Astrocyte (in vitro differentiated cells and primary cell): Measurements from ENCODE around the gene TWIST2. TPM values are rescaled to one million over a fixed set of nuclear protein-coding genes. Genes with fewer than 3 reads are reported as not detected.

Experiments
- DNase-seq: peaks from one replicate; pipeline ENCODE4 v3.0.0-alpha.2; 2010; ENCODE audit warnings: low read depth
- FAIRE-seq: peaks from 2 replicates; lab custom pipeline; 2011; peaks lifted over from hg19 to GRCh38; lab: Jason Lieb, UNC
- H2AFZ ChIP-seq: 2 replicates; pipeline ENCODE4 v1.6.0; 2012; ENCODE audit warnings: low read depth, low read length, inconsistent platforms
- H3K27ac ChIP-seq: 2 replicates; pipeline ENCODE4 v1.5.1; 2011; ENCODE audit warnings: low read depth, low read length, inconsistent platforms
- H3K27me3 ChIP-seq: 2 replicates; pipeline ENCODE4 v1.6.0; 2011; ENCODE audit warnings: low read length, inconsistent platforms; ENCODE audit not compliant: insufficient read depth
- H3K36me3 ChIP-seq: 2 replicates; pipeline ENCODE4 v1.5.1; 2011; ENCODE audit warnings: low read length, inconsistent platforms; ENCODE audit not compliant: insufficient read depth
- H3K4me1 ChIP-seq: 2 replicates; pipeline ENCODE4 v1.5.1; 2011; ENCODE audit warnings: low read length, inconsistent platforms; ENCODE audit not compliant: insufficient read depth
- H3K4me2 ChIP-seq: 2 replicates; pipeline ENCODE4 v1.6.0; 2012; ENCODE audit warnings: low read length, inconsistent platforms
- H3K4me3 ChIP-seq: 2 replicates; pipeline ENCODE4 v1.5.1; 2011; ENCODE audit warnings: low read depth, mild to moderate bottlenecking, low read length, inconsistent platforms; ENCODE audit not compliant: insufficient read depth
- H3K79me2 ChIP-seq: 2 replicates; pipeline ENCODE4 v1.6.0; 2012; ENCODE audit warnings: mild to moderate bottlenecking, low read length, inconsistent platforms; ENCODE audit not compliant: insufficient read depth
- H3K9ac ChIP-seq: 2 replicates; pipeline ENCODE4 v1.6.0; 2012; ENCODE audit warnings: mild to moderate bottlenecking, low read length, inconsistent platforms
- H3K9me3 ChIP-seq: 2 replicates; pipeline ENCODE4 v1.5.1; 2012; ENCODE audit warnings: low read depth, mild to moderate bottlenecking, low read length, inconsistent platforms; ENCODE audit not compliant: insufficient read depth
- H4K20me1 ChIP-seq: 2 replicates; pipeline ENCODE4 v1.6.0; 2012; ENCODE audit warnings: low read length, inconsistent platforms; ENCODE audit not compliant: insufficient read depth
- H3K27ac Mint-ChIP-seq: one replicate; pipeline ENCODE4 v1.8.0; 2021; ENCODE audit warnings: mild to moderate bottlenecking, mixed read lengths; ENCODE audit not compliant: unreplicated experiment
- H3K27me3 Mint-ChIP-seq: one replicate; pipeline ENCODE4 v1.8.0; 2021; ENCODE audit warnings: low read depth, mixed read lengths; ENCODE audit not compliant: unreplicated experiment
- H3K36me3 Mint-ChIP-seq: one replicate; pipeline ENCODE4 v1.8.0; 2021; ENCODE audit warnings: low read depth, mixed read lengths; ENCODE audit not compliant: unreplicated experiment
- H3K4me1 Mint-ChIP-seq: one replicate; pipeline ENCODE4 v1.8.0; 2021; ENCODE audit warnings: low read depth, mixed read lengths; ENCODE audit not compliant: unreplicated experiment
- H3K4me3 Mint-ChIP-seq: one replicate; pipeline ENCODE4 v1.8.0; 2021; ENCODE audit warnings: mild to moderate bottlenecking, moderate library complexity, mixed read lengths; ENCODE audit not compliant: unreplicated experiment
- H3K9me3 Mint-ChIP-seq: one replicate; pipeline ENCODE4 v1.8.0; 2021; ENCODE audit warnings: mild to moderate bottlenecking, mixed read lengths; ENCODE audit not compliant: unreplicated experiment
- EZH2 ChIP-seq: IDR thresholded peaks from 2 replicates; pipeline ENCODE4 v1.6.1; 2012; ENCODE audit warnings: mild to moderate bottlenecking, low read length, inconsistent platforms; ENCODE audit not compliant: insufficient read depth
- total RNA-seq: library from RNA; stranded (reverse); gene quantifications from 2 replicates; pipeline ENCODE4 v1.2.1, GENCODE V29; 2021
- TF ChIP-seq, protein P1 (sequence below): IDR thresholded peaks from 2 replicates; pipeline ENCODE4 v1.5.1; 2011; ENCODE audit warnings: low read depth, mild to moderate bottlenecking, inconsistent platforms, low read length, moderate library complexity; ENCODE audit not compliant: insufficient read depth

The TWIST2 gene
- total RNA-seq, 1 donor from 2014 or later: 3.2 TPM

DNA sequence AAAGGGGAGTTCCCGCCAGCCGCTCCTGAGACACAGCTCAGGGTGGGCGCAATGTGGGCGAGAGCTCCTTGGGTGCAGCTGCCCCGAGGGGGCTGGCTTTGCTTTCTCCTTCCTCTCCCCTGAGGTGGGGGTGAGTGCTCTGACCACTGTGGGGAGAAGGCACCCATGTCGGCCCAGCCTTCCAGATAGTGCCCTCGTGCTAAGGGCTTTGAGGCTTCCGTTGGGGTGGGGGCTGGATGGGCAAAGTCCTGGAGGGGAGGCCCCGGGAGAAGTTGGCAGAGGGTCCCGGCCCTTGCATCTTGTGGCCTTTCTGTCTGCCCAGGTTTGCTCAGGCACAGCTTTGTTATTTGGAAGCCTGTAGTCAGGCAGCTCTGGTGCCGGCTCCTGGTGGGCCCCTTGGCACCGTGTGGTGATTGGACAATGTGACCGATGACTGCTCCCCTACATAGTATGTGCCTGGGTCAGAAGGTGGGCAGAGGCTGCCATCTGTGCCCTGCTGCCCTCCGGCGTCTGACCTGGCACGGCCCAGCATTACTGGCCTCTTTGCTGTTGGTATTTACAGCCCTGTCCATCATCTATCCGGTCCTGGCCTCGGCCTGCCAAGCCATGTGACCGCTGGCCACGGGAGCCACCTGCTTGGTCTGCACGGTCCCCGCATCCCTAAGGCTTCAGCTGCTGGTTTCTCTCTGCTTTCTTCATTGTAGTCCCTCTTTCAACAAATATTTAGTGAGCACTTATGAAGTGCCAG lies 50.8 kb downstream of the TWIST2 start:
- Mint-ChIP-seq H3K27me3 (peaks cover 2% of the 10 kb centered on the region), H3K27ac (no peak overlapping the region), H3K36me3 (no peaks in the 10 kb centered on the region), H3K4me1 (peaks cover 11% of the 10 kb centered on the region), H3K9me3 (no peaks in the 10 kb centered on the region), H3K4me3 (no peak overlapping the region)
- Histone ChIP-seq H3K9ac (no peak overlapping the region), H2AFZ (no peak overlapping the region), H3K4me1 (peaks cover 25% of the 10 kb centered on the region), H3K27me3 (no peaks in the 10 kb centered on the region), H3K79me2 (peaks cover 32% of the 10 kb centered on the region), H3K36me3 (no peaks in the 10 kb centered on the region), H3K27ac (no peak overlapping the region), H3K4me2 (no peak overlapping the region), H3K9me3 (no peaks in the 10 kb centered on the region), H3K4me3 (no peak overlapping the region), H4K20me1 (peaks cover 46% of the 10 kb centered on the region)
- no peak for TF ChIP-seq EZH2
- TF ChIP-seq, protein P1, sequence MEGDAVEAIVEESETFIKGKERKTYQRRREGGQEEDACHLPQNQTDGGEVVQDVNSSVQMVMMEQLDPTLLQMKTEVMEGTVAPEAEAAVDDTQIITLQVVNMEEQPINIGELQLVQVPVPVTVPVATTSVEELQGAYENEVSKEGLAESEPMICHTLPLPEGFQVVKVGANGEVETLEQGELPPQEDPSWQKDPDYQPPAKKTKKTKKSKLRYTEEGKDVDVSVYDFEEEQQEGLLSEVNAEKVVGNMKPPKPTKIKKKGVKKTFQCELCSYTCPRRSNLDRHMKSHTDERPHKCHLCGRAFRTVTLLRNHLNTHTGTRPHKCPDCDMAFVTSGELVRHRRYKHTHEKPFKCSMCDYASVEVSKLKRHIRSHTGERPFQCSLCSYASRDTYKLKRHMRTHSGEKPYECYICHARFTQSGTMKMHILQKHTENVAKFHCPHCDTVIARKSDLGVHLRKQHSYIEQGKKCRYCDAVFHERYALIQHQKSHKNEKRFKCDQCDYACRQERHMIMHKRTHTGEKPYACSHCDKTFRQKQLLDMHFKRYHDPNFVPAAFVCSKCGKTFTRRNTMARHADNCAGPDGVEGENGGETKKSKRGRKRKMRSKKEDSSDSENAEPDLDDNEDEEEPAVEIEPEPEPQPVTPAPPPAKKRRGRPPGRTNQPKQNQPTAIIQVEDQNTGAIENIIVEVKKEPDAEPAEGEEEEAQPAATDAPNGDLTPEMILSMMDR: no peak
- FAIRE-seq: no peak
- no peak for DNase-seq

DNA sequence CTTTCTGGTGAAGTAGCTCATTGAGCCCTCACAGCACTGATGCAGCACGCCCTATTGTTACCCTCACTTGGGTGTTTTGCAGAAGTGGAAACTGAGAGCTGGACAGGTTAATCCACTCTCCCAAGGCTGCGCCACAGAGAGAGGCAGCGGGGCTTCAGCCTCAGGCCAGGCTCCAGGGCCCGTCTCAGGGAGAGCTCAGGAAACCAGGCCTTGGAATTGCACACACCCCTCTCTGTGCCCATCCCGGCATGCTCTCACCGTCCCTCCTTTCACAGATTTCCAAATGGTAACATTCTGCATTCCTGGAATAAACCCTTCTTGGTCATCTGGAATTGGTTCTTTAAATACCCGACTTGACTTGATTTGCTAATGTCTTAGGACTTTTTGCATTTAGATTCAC lies 51.5 kb downstream of the TWIST2 start:
- no peaks in the 10 kb centered on the region for H3K36me3 Mint-ChIP-seq
- no peak overlapping the region for H3K4me3 Mint-ChIP-seq
- peaks cover 25% of the 10 kb centered on the region for H3K79me2 ChIP-seq
- peaks cover 2% of the 10 kb centered on the region for H3K27me3 Mint-ChIP-seq
- no peak overlapping the region for H3K4me3 ChIP-seq
- H3K4me1 Mint-ChIP-seq: peaks cover 11% of the 10 kb centered on the region
- no peaks in the 10 kb centered on the region for H3K9me3 Mint-ChIP-seq
- no peak overlapping the region for H3K9ac ChIP-seq
- H2AFZ ChIP-seq: no peak overlapping the region
- no peak overlapping the region for H3K27ac ChIP-seq
- H3K36me3 ChIP-seq: no peaks in the 10 kb centered on the region
- no peak for FAIRE-seq
- no peaks in the 10 kb centered on the region for H3K9me3 ChIP-seq
- no peak for DNase-seq
- no peak overlapping the region for H3K4me2 ChIP-seq
- peaks cover 44% of the 10 kb centered on the region for H4K20me1 ChIP-seq
- H3K4me1 ChIP-seq: peaks cover 25% of the 10 kb centered on the region
- H3K27me3 ChIP-seq: no peaks in the 10 kb centered on the region
- no peak overlapping the region for H3K27ac Mint-ChIP-seq
- TF ChIP-seq, protein P1: no peak
- TF ChIP-seq EZH2: no peak

DNA sequence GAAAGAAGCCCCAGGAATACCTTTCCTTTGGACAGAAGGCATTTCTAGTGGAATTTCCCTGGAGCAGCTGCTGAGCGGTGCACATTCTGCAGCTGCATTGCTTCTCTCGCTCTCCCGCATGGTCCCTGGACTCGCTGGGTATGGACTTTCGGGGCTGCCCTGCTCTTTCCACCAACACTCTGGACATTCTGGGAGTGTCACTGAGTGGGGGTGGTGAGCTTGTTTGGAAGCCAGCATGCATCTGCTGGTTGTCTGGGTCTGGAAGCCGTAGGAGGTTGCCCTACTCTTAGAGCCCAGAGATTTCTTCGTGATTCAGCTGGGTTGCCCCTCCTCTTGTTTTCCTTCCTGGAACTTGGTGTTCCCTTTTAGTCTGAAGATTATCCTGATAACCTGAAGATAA lies 52.6 kb downstream of the TWIST2 start:
- Histone ChIP-seq H2AFZ (no peak overlapping the region), H3K9ac (no peak overlapping the region), H3K4me3 (no peak overlapping the region), H4K20me1 (peaks cover 40% of the 10 kb centered on the region), H3K27me3 (no peaks in the 10 kb centered on the region), H3K4me2 (peak overlapping the region; percentile 12), H3K27ac (no peak overlapping the region), H3K36me3 (no peaks in the 10 kb centered on the region), H3K79me2 (peaks cover 24% of the 10 kb centered on the region), H3K4me1 (peaks cover 18% of the 10 kb centered on the region), H3K9me3 (no peaks in the 10 kb centered on the region)
- H3K27me3 Mint-ChIP-seq: peaks cover 2% of the 10 kb centered on the region
- no peak overlapping the region for H3K4me3 Mint-ChIP-seq
- no peaks in the 10 kb centered on the region for H3K36me3 Mint-ChIP-seq
- H3K9me3 Mint-ChIP-seq: no peaks in the 10 kb centered on the region
- TF ChIP-seq, protein P1: no peak
- TF ChIP-seq EZH2: no peak
- DNase-seq (no peak), FAIRE-seq (no peak)
- H3K4me1 Mint-ChIP-seq: peaks cover 9% of the 10 kb centered on the region
- no peak overlapping the region for H3K27ac Mint-ChIP-seq
